OCI-LY1 (cell line): ENCODE measurements around the gene ARHGEF10L.

Experiments
- H2AFZ ChIP-seq: fragments of 200-600 bp; sonication (generic), shearing (Covaris generic); 2 replicates; pipeline ENCODE4 v1.6.0; 2014; ENCODE audit warnings: antibody characterized with exemption, mild to moderate bottlenecking, low read length
- H3F3A ChIP-seq: fragments of 200-600 bp; sonication (generic), shearing (Covaris generic); 2 replicates; pipeline ENCODE4 v1.6.0; 2014; ENCODE audit warnings: mild to moderate bottlenecking, antibody characterized with exemption, low read length, moderate library complexity; ENCODE audit not compliant: insufficient read depth
- H3K27ac ChIP-seq: fragments of 200-600 bp; sonication (generic); 2 replicates; pipeline ENCODE4 v1.5.1; 2014; ENCODE audit warnings: low read length, mixed run types, mild to moderate bottlenecking, low read depth; ENCODE audit not compliant: poor library complexity, severe bottlenecking
- H3K27me3 ChIP-seq: fragments of 200-600 bp; sonication (generic); 2 replicates; pipeline ENCODE4 v1.6.0; 2014; ENCODE audit warnings: antibody characterized with exemption, mild to moderate bottlenecking, low read length, moderate library complexity; ENCODE audit not compliant: insufficient read depth
- H3K36me3 ChIP-seq: fragments of 200-600 bp; sonication (generic); 2 replicates; pipeline ENCODE4 v1.6.1; 2014; ENCODE audit warnings: mild to moderate bottlenecking, antibody characterized with exemption, low read length, moderate library complexity, mixed read lengths; ENCODE audit not compliant: insufficient read depth
- H3K4me1 ChIP-seq: fragments of 200-600 bp; sonication (generic); 2 replicates; pipeline ENCODE4 v1.5.1; 2014; ENCODE audit warnings: mild to moderate bottlenecking, low read length, moderate library complexity; ENCODE audit not compliant: insufficient read depth, severe bottlenecking
- H3K4me2 ChIP-seq: fragments of 200-600 bp; sonication (generic), shearing (Covaris generic); 2 replicates; pipeline ENCODE4 v1.6.1; 2014; ENCODE audit warnings: low read length
- H3K4me3 ChIP-seq: fragments of 200-600 bp; sonication (generic); 2 replicates; pipeline ENCODE4 v1.5.1; 2014; ENCODE audit warnings: low read length, low read depth, mild to moderate bottlenecking, mixed read lengths; ENCODE audit not compliant: poor library complexity, severe bottlenecking
- H3K79me2 ChIP-seq: fragments of 200-600 bp; shearing (Covaris generic); 2 replicates; pipeline ENCODE4 v1.6.1; 2016; ENCODE audit warnings: mixed run types, low read length, mixed read lengths; ENCODE audit not compliant: insufficient read depth
- H3K9ac ChIP-seq: fragments of 200-600 bp; sonication (generic), shearing (Covaris generic); 2 replicates; pipeline ENCODE4 v1.6.1; 2014; ENCODE audit warnings: mild to moderate bottlenecking, low read length, mixed read lengths
- H3K9me2 ChIP-seq: fragments of 200-600 bp; sonication (generic), shearing (Covaris generic); 2 replicates; pipeline ENCODE4 v1.6.1; 2014; ENCODE audit warnings: low read depth, mild to moderate bottlenecking, low read length, mixed read lengths
- H3K9me3 ChIP-seq: fragments of 200-600 bp; shearing (Covaris generic); 2 replicates; pipeline ENCODE4 v1.6.1; 2014; ENCODE audit warnings: low read length, mixed read lengths
- H4K20me1 ChIP-seq: fragments of 200-600 bp; sonication (generic), shearing (Covaris generic); 2 replicates; pipeline ENCODE4 v1.6.0; 2016; ENCODE audit warnings: mild to moderate bottlenecking, low read length; ENCODE audit not compliant: insufficient read depth
- CTCF ChIP-seq: fragments of 200-600 bp; sonication (generic), shearing (Covaris generic); IDR thresholded peaks from 2 replicates; pipeline ENCODE4 v1.5.1; 2017; ENCODE audit warnings: mild to moderate bottlenecking, antibody characterized with exemption, low read length, moderate library complexity, mixed read lengths
- EZH2 ChIP-seq: fragments of 200-600 bp; sonication (generic), shearing (Covaris generic); IDR thresholded peaks from 2 replicates; pipeline ENCODE4 v1.8.0; 2017; ENCODE audit warnings: borderline replicate concordance, mixed run types, mild to moderate bottlenecking, antibody characterized with exemption, low read length, moderate library complexity, mixed read lengths

ARHGEF10L gene

GRCh38 chr1:17594026-17594425 is 54.5 kb downstream of the ARHGEF10L start:
- H3K9me3 ChIP-seq, result no peaks in the 10 kb centered on the region
- no peak overlapping the region for H3K4me2 ChIP-seq
- no peaks in the 10 kb centered on the region for H3K36me3 ChIP-seq
- H3K4me1 ChIP-seq, result no peaks in the 10 kb centered on the region
- no peaks in the 10 kb centered on the region for H3K9me2 ChIP-seq
- no peak overlapping the region for H2AFZ ChIP-seq
- H3K27ac ChIP-seq, result no peak overlapping the region
- no peaks in the 10 kb centered on the region for H3F3A ChIP-seq
- H3K27me3 ChIP-seq, result peaks cover 7% of the 10 kb centered on the region; the same call in 1 of the 2 replicates
- TF ChIP-seq CTCF (no peak), EZH2 (no peak)
- H4K20me1 ChIP-seq, result no peaks in the 10 kb centered on the region
- H3K9ac ChIP-seq, result no peak overlapping the region
- H3K79me2 ChIP-seq, result no peaks in the 10 kb centered on the region
- no peak overlapping the region for H3K4me3 ChIP-seq

GRCh38 chr1:17594690-17595601 is 55.4 kb downstream of the ARHGEF10L start:
- no peak for TF ChIP-seq EZH2
- no peak for TF ChIP-seq CTCF
- Histone ChIP-seq H3K9ac (no peak overlapping the region), H3F3A (no peaks in the 10 kb centered on the region), H3K9me3 (no peaks in the 10 kb centered on the region), H3K4me1 (no peaks in the 10 kb centered on the region), H2AFZ (no peak overlapping the region), H3K27me3 (peaks cover 7% of the 10 kb centered on the region; the same call in 1 of the 2 replicates), H3K4me2 (no peak overlapping the region), H3K9me2 (no peaks in the 10 kb centered on the region), H3K36me3 (no peaks in the 10 kb centered on the region), H4K20me1 (no peaks in the 10 kb centered on the region), H3K27ac (no peak overlapping the region), H3K79me2 (no peaks in the 10 kb centered on the region), H3K4me3 (no peak overlapping the region)

GRCh38 chr1:17595602-17595925 is 56.1 kb downstream of the ARHGEF10L start:
- Histone ChIP-seq H4K20me1 (no peaks in the 10 kb centered on the region), H3K4me2 (no peak overlapping the region), H2AFZ (no peak overlapping the region), H3K4me3 (no peak overlapping the region), H3K4me1 (no peaks in the 10 kb centered on the region), H3F3A (no peaks in the 10 kb centered on the region), H3K27ac (no peak overlapping the region), H3K9me2 (no peaks in the 10 kb centered on the region), H3K79me2 (no peaks in the 10 kb centered on the region), H3K9ac (no peak overlapping the region), H3K27me3 (peaks cover 7% of the 10 kb centered on the region; the same call in 1 of the 2 replicates), H3K36me3 (no peaks in the 10 kb centered on the region), H3K9me3 (no peaks in the 10 kb centered on the region)
- no peak for TF ChIP-seq CTCF
- no peak for TF ChIP-seq EZH2
